T-helper 2 cell (primary cell): ENCODE measurements around the gene MAML2.
A peak's percentile ranks its signal among the peaks of the same experiment; 100 is the strongest.

Source experiments
- DNase-seq, 5 experiments: peaks; one replicate each; pipeline versions ENCODE4 v3.0.0 to v3.0.0-alpha.2; 2012 to 2022

The MAML2 gene

GRCh38 chr11:96151501-96151900 is 191.5 kb downstream of the MAML2 start:
- no peak for DNase-seq

DNA sequence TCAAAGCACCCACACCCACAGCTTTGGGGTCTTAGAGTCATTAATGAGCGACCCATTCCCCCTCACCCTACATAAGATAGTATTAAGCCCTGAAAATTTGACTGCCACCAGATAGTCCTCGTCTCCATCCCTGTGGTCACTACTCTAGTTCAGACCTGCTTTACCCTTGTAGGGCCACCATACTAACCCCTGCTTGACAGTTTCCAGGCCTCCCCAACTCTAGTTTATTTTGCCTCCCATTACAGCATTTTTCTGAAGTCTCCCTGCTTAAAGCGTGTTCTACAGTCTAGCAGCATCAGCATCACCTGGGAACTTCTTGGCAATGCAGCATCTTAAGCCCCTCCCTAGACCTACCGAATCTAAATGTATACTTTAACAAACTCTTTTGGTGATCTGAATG is 192.4 kb downstream of the MAML2 start:
- DNase-seq, result no peak

DNA sequence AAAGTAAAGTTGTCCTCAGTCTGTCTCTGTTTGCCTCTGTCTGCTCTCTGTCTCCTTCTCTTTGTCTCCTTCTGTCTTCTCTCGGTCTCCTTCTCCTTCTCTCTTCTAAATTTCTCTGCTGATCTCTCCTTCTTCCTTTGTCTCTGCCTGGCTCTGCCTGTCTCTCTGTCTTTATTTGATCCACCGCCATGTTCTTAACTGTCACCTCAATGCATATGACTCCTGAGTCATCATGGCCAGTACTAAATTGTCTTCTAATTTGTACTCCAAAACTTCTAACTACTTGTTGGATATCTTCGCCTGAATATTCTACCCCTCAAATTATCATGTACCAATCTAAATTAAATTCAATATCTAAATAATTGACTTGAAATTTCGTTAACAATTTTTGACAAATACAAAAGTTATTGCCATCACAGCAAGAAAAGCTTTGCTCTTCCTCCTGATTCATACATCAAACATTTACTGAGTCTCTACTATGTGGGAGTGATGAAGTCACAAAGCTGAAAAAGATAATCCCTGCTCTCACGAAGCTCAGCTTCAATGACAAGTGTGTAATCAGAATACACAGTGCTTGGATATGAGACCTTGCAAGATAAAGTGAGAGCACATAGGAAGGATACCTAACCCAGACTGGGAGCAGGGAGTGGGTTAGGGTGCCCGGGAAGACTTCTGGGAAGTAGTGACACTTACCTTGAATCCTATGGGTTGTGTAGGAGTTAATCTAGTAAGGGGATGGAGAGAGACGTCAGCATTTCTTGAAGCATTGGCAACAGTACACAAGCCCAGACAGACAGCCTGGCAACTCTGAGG is 193.0 kb downstream of the MAML2 start:
- DNase-seq, result no peak

- no peak for DNase-seq
Observed at GRCh38 chr11:96147906-96148486, 195.0 kb downstream of the MAML2 start.

- no peak for DNase-seq
Observed at GRCh38 chr11:96147186-96147585, 195.8 kb downstream of the MAML2 start.

DNA sequence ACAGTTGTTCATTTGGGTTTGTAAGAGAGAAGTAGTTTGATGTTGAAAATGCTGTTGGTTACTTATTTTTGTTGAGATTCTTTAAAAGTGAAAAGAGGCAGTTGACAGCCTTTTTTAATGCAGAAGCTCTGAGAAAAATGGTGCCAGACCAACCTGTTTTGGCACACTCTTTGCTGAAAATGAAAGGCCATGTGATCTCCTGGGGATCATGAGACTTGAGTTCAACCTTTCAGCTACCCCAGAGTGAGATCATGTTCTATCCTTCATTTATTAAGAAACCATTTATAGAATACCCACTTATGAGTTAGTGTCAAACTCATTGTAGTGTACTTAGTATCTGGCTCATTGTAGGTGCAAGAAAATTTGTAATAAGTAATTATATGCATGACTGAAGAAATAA is 196.2 kb downstream of the MAML2 start:
- no peak for DNase-seq

DNA sequence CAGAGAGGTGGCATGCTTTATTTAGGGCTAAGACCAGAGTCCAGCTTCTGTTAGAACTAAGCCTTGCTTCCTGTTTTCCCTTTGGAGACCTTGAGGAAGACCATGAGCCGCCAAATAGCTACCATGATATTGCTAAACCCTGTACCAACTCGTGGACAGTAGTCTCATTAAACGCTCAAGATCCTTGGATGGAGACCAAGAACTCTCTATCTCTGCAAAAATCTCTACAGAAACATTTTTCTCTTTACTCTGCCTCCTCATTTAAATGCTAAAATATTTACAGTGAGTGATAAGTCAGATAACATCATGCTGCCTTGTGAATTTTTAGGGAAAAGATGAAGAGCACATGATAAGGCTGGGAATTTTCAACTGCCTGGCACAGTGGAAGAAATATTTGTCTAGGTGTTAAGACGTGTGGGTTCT is 197.8 kb downstream of the MAML2 start:
- no peak for DNase-seq

DNA sequence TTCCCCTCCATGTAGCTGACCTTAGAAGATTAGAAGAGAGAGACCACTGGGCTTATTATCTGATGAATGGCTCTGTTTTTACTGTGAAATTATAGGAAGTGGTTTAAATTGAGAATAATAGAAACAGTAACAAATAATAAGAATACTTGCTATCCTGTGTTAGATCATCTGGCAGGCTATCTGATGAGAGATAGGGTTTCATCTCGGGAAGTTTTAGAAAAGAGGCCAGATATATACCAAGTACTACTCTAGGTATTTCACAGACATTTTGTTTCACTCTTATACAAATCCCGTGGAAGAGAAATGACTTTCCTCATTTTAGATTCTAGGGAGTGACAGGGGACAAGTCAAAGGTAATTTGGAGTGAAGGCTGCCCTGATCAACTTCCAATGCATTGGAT is 198.4 kb downstream of the MAML2 start:
- no peak for DNase-seq

DNA sequence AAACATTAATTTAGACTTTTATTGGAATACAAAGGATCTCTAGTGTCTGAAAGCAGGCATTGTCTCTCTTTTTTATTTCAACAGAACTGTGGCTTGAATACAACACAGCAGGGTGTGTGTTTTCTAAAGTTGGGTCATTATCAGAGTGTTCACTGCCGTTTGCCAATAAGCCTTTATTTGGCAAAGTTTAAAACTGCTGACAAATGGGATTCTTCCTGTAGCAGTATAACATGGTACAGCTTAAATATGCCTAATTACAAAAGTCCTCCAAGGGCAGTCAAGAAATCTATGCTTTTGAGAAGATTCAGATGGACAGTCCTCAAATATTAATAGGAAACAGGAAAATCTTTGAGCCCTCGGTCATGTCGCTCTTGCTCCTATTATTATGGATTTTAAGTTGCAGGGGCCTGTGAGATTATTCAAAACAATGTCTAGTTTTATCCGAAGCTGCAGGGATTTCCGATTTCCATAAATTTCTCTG is 199.9 kb downstream of the MAML2 start:
- no peak for DNase-seq

GRCh38 chr11:96141626-96142025 is 201.4 kb downstream of the MAML2 start:
- DNase-seq, result no peak

DNA sequence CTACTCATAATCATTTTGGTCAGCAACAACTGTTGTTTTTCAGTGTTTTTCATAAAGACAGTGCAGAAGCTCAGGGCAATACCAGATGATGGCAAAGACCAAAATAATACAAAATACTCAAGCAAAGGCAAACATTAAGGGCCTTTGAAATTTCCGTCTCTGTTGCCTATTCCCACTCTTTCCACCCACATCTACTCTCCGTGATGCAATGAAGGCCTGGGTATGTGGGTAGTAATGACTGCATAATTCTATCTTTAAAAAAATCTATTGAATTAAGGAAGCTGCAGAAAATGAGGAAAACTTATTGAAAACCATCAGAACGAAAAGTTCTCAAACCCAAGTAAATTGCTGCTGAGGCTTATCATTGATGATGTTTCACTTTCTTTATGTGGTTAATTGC is 203.3 kb downstream of the MAML2 start:
- DNase-seq, result no peak

- DNase-seq, result no peak
Observed at GRCh38 chr11:96137373-96137772, 205.6 kb downstream of the MAML2 start.

DNA sequence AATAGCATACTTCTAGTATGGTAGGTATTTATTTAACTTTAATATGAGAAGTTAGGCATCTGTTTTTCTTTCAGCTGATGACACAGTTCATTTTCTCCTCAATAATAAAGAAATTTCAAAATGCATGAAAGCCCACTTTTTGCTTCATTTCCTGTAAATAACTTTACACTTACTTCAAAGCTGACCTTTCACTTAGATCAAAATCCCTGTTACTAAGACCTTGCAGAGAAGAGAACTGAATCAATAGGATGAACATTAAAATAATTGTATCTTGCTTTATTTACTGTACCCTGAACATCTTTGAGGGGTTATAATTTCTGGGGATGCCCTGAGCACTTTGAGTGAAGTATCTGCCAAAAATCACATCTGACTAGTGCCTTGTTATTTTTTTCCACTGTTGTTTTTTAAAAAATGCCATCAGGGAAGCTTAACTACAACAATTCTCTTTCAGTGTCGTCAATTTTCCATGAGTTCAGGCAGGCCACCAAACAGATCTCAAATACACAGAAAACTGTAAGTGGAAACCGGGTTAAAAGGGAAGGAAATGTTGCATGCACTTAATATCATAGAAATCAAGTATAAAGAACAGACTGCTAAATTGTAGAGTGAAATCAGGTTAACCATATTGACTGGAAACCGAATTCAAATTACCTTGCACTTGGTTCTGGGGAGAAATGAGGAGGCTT is 206.2 kb downstream of the MAML2 start:
- no peak for DNase-seq

- DNase-seq, result no peak
Observed at GRCh38 chr11:96134602-96135001, 208.4 kb downstream of the MAML2 start.

DNA sequence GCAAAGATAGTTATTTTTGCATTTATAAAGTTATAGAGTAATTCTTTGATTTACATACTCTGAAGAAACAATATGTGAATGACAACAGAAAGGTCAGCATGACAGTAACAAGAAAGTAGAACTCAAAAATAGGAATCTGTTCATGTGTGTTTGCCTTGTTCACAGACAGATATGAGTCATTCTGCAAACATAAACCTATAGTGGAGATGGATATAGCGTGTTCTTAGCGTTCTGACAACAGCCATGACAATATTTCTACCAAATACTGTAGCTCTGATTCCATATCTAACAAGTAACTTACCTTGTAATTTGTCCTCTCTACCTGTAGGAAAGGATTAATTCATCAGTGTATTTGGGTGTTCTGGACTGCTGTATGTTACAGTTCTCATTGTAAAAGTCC is 210.6 kb downstream of the MAML2 start:
- peak in 1 of 5 experiments; percentile 58 for DNase-seq

GRCh38 chr11:96130061-96130620 is 212.9 kb downstream of the MAML2 start:
- DNase-seq, result no peak

DNA sequence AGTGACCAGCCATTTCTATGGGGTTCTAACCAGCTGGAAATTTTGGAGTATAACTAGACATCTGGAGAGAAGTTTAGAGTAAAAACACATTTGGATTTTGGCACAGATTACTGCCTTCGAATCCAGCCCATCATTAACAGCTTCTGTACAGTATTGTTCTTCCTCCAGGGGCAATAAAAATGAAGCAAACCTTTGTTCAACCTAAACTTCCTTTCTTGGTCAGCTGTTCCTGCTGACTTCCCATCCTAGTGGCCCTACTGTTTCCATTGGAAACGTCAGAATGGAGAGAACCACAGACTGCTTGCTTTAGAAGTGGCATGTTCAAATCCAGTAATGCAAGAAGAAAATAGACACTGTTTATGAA is 215.4 kb downstream of the MAML2 start:
- DNase-seq, result no peak

- no peak for DNase-seq
Observed at GRCh38 chr11:96126917-96127595, 215.9 kb downstream of the MAML2 start.

DNA sequence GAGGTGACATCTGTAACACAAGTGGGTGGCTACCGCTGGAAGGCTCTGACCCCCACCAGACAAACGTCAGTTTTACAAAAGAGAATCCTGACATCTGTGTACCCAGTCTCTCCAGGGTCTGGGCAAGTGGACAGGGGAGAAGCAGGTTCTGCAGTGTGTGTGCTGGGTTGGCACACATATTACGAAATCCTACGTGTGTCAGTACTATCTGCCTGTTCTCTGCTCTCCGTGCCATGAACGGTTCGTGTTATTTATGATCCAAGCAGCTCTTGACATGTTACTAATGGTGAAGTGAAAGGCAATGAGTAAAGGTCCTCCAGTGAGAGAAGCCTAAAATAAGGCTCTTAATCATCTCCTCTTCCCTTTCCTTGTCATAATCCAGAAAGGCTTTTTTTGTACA is 217.6 kb downstream of the MAML2 start:
- no peak for DNase-seq

DNA sequence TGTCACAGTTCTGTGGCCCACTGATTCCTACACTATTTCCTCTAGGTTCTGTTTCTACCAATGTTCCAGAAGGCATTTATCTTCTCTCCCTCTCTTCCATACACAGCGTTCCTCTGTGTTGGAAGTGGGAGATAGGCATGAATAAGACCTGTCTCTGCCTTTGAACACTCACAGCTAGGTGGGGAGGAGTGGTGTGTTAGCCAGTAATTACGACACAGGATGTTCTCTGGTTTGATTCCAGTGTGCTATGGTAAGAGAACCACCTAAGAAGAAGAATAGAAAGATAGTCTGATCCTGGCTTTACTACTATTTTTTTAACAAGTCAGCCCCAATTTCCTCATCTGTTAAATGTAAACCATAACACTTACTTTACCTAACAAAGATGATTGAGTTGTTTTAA is 218.8 kb downstream of the MAML2 start:
- DNase-seq, result no peak

DNA sequence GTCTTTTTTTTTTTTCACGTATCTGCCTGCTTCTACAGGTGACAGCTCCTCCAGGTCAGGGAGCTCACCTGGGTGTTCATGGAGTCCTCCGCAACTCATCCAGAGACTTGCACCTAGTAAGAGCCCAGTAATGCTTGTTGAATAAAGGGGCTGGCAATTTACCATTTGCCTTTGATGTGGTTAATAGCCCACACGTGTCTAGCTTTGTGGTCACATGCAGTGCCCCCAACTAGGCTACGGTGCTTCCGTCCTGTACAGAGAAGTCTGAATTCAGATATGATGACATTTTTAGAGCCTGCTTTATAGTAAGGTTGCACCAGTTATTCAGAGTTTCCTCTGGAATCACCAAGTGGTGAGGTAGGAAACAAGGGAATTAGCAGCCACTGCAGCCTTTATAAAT is 219.7 kb downstream of the MAML2 start:
- DNase-seq, result peak in 1 of 5 experiments; percentile 13

DNA sequence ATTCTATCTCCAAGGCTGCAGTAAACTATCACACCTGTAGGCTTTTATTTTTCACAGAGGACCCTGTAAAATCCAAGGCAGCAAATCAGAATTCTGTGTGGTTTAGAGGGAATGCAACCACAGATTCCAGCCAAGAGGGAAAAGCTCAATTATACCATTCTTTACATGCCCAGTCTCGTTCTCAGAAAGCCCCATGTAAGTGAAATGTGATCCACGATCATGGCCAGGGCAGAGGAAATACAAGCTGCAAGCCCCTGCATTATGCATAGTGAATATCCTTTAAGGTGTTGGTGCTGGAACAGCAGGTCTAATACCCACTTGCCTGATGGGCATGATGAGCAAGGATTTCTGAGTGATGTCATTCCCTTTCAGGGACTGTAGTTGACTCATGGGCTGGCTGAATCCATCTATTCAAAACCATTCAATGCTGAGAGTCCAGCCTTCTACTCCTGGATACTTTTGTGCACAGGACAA is 220.4 kb downstream of the MAML2 start:
- DNase-seq, result no peak

GRCh38 chr11:96119211-96119610 is 223.8 kb downstream of the MAML2 start:
- DNase-seq, result no peak
